NCI-H82 treated with DMSO at 0.1 percent for 48 hours (cell line): Measurements from ENCODE around the gene CPNE7.
"Not testable (repeated sequence)": the region's sequence is repeated elsewhere in the genome, so short reads cannot be mapped to it uniquely, and the experiment has no call there.

Source experiments
- DNase-seq: peaks from one replicate; lab custom pipeline; 2025; ENCODE audit not compliant: unreplicated experiment; lab: John Stamatoyannopoulos, UW

Gene CPNE7

GRCh38 chr16:89565256-89565505 is 10.4 kb upstream of the CPNE7 start:
- no peak for DNase-seq

DNA sequence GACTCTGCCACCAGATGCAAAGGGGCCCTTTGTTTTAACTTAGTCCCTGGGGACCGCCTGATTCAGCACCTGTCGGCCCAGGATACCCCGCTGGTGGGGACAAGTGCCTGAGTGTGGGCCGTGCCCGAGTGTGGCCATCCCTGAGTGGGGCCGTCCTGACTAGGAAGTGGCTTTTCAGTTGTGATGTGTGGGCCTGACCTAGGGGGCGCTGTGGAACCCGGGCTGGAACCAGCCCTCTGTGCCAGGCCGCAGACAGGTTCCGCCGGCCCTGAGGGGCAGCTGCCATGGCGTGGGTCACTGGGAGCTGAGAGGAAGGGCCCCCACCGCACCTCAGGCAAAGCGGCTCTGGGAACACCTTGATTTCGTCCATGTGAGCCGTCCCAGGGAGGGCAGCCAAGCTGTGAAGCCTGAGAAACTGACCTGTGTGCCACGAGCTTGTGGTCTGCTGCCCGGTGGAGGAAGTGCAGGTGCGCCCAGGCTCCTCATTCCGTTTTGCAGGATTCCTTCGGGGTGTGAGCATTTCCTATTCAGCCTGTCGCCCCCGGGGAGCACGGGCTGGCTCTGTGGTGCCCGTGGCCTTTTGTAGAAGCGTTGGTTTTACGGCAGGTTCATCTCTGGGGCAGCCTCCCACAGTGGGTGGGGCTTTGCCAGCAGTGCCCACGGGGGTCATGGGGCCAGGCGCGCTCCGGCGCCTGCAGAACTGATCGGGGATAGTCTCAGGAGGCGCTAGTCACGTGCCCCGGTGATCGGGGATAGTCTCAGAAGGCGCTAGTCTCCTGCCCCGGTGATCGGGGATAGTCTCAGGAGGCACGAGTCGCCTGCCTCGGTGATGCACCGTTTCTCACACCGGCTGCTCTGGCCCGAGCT is 9.8 kb upstream of the CPNE7 start:
- DNase-seq: peak; percentile 68

DNA sequence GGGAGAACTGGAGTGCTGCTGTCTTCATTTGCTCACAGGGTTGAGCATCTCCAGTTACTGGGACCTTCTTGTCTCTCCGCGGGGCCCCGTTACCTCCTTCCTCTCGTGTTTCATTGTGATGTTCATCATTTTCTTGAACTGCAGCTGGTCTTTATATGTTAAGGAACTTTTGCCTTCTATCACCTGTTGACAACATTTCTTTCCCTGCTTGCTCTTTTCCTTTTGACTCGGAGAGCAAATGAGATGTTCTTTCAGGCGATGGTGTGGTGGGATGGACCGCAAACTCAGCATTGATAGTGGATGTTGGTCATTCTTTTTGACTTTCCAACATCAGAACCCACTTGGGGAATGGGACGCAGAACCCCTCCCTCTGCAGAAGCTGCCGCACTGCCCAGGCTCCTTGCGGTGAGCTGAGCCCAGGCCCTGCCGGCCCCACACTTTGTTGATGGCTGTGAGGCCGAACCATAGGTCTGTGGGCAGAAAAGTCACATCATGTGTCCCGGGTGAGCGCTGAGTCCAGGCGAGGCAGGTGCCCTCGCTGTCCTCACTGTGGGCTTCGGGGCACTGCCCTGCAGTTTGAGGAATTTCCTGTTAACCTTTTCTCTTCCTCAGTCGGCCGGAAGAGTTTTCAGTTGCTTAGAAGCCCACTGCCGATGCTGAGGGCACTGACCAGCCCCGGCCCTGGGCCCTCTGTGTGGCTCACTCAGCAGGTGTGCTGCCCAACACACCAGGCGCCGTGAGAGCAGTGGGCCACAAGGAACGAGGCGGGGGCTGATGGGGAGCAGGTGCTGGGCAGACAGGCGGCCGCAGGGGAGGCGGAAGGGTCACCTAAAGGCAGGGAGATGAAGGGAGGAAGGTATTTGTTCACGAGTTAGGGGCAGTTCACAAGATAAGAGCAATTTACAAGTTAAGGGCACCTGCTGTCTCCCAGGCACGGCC is 7.6 kb upstream of the CPNE7 start:
- no peak for DNase-seq

- DNase-seq: no peak
These were observed 5.8 kb upstream of the CPNE7 start for GRCh38 chr16:89569506-89570341.

DNA sequence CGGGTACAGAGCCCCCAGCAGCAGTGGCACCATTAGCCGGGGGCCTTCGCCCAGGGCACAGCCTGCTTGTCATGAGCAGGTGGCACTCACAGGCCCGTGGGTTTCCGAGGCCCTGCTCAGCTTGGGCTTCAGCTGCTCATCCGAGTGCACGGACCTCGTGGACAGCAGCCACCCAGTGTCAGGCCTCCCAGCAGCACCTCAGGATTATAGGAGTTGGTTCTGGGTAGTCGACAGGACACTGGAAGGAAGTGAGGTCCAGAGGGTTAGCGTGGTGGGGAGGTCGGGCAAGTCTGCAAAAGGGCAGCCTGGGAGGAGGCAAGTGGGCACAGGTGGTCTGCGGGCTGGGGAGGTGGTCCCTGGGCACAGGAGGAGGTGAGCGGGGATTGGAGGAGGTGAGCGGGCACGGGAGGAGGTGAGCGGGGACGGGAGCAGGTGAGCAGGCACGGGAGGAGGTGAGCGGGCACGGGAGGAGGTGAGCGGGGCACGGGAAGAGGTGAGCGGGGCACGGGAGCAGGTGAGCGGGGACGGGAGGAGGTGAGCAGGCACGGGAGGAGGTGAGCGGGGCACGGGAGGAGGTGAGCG is 5.1 kb upstream of the CPNE7 start:
- DNase-seq: no peak

DNA sequence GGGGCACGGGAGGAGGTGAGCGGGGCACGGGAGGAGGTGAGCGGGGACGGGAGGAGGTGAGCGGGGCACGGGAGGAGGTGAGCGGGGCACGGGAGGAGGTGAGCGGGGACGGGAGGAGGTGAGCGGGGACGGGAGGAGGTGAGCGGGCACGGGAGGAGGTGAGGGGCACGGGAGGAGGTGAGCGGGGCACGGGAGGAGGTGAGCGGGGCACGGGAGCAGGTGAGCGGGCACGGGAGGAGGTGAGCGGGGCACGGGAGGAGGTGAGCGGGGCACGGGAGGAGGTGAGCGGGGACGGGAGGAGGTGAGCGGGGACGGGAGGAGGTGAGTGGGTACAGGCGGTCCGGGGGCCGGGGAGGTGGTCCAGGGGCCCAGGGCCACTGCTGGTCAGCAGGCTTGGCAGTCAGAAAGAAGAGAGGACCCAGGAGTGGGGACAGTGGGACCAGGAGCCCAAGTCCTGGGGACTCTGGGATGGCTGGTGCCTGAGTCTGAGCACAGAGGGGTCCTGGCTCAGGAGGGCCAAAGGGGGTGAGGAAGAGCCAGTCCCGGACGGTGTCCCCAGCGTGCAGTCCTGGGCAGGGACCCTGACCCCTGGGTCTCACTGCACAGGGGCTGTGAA is 4.5 kb upstream of the CPNE7 start:
- not testable (repeated sequence) for DNase-seq

DNA sequence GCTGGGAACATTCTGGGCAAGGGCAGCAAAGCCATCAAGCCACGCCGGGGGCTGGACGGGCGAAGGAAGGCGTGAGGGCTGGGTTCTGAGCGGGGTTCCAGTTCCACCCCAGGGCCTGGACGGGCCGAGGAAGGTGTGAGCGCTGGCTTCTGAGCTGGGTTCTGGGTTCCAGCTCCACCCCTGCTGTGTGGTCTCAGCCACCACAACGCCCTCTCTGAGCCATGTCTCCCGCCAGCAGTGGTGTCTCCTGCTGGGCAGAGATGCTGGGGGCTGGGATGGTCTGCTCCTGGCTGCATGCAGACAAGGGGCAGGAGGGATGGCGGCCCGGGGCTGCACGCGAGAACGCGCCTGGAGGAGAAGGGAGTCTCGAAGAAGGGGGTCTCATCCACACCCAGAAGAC is 3.9 kb upstream of the CPNE7 start:
- DNase-seq: no peak

DNA sequence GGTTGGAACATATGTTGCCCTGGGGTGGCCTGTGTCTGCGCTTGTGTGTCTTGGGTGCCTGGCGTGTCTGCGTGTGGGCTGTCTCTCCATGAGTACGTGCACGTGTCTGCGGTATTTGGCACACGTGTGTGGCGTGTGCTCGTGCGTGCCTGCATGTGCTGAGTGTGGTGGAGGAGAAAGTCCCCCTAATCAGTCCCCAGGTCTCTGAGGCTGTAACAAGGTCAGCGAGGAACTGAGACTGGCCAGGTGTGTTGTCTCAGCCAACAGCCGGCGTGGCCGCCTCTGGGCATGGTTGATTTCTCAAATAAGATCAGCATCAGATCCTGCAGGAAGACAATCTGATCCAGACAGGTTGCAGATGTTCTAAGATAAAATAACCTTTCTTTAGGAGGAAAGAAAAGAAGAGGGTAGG is 3.5 kb upstream of the CPNE7 start:
- no peak for DNase-seq

- DNase-seq: no peak
These were observed 2.9 kb upstream of the CPNE7 start for GRCh38 chr16:89572485-89573205.

GRCh38 chr16:89573826-89574680 is 1.5 kb upstream of the CPNE7 start:
- DNase-seq: no peak

DNA sequence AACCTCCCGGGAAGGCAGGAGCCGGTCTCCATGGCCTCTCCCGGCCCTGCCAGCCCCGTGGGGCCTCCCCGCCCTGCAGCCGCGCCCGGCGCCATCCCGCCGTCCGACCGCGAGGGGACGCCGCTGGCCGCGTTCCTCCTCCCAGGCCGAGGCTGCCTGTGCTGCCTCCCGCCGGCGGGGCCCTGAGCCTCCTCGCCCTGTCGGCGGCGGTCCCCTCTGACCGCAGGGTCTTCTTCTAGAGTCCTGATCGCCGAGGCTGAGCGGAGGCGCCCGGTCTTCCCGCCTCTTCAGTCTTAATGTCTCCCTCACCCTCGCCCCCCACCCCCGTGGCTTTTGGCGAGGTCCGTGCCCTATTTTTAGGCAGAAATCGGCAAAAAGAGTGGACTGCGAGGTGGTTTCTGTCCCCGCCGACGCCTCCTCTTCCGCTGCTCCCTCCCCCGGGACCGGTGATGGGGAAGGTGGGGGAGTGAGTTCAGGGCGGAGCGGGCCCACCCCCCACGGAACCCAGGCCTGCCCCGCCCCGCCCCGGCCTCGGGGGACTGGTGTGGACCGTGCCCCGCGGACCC is 794 bp upstream of the CPNE7 start:
- DNase-seq: no peak

DNA sequence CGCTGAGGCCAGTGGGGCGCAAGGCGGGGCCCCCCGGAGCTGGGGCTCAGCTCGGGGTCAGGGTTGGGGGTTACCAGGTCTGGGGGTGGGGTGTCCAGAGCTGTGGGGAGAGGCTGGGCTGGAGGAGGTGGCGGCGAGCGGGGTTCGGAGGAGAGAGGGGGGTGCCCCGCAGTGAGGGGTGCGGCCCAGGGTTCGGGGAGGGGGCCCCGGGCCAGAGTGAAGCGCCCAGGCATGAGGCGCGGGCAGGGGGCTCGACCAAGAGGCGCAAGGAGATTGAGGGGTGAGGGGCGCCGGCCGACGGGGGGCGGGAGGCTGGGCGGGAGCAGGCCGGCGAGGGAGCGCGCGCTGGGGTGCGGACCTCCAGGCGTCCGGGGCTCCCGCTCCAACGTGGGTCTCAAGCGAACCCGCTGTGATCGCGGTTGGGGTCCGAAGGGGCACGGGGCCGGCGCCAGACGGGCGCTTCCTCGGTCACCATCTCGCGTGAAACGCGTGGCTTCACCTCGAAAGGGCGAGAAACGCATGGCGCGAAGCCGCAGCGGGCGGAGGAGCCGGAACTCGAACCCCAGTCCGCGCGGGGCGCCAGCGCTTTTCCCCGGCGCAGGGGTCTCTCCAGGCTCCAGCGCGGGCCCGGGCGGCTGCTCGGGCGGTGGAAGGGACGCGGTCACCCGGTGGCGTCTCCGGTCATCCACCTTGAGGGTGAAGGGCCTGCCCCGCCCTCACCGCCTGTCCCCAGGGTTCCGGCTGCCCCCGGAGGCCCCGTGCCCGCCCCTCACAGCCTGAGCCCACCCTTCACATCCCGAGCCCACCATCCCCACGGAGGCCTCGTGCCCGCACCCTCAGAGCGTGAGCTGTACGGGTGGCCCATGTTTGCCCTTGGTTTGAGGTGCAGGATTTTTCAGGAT is 846 bp downstream of the CPNE7 start:
- DNase-seq: no peak

GRCh38 chr16:89577055-89577759 is 1.6 kb downstream of the CPNE7 start:
- DNase-seq: no peak

- DNase-seq: no peak
These were observed 3.8 kb downstream of the CPNE7 start for GRCh38 chr16:89579351-89579750.

DNA sequence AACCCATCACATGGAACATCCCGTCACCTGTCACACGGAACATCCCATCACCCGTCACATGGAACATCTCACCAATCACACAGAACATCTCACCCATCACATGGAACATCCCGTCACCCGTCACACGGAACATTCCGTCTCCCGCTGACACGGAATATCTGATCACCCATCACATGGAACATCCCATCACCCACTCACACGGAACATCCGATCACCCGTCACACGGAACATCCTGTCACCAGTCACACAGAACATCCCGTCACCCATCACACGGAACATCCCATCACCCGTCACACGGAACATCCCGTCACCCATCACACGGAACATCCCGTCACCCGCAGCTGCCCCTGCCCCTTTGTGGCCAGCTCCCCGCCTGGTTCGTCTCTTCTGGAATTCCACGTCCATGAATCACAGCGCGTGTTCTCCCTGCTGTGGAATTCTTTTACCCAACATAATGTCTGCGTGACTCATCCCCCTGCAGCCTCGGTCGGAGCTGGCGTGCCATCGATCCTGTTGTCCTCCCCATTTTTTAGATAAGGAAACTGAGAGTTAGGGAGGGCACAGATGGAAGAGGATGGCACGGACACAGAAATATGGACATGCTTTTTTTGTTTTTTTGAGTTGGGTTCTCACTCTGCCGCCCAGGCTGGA is 5.6 kb downstream of the CPNE7 start:
- DNase-seq: no peak

GRCh38 chr16:89581861-89582563 is 6.5 kb downstream of the CPNE7 start:
- DNase-seq: no peak
